GM12864 (cell line): ENCODE data around the gene SLC6A6.

Source experiments
- DNase-seq: peaks from one replicate; pipeline ENCODE4 v3.0.0-alpha.2; 2011; ENCODE audit warnings: low read depth
- H3K4me3 ChIP-seq: 2 replicates; pipeline ENCODE4 v1.5.1; 2011; ENCODE audit warnings: mild to moderate bottlenecking, low read depth, low read length, control low read depth
- CTCF ChIP-seq: IDR thresholded peaks from 2 replicates; pipeline ENCODE4 v1.5.1; 2011; ENCODE audit warnings: low read depth, mild to moderate bottlenecking, moderate library complexity, low read length, control low read depth, inconsistent platforms; ENCODE audit errors: missing control alignments

Gene SLC6A6

GRCh38 chr3:14391033-14391432 lies 11.4 kb upstream of the SLC6A6 start:
- no peak overlapping the region for H3K4me3 ChIP-seq
- no peak for DNase-seq
- no peak for TF ChIP-seq CTCF

GRCh38 chr3:14392231-14392630 lies 10.2 kb upstream of the SLC6A6 start:
- TF ChIP-seq CTCF: no peak
- DNase-seq: no peak

GRCh38 chr3:14392803-14393319 lies 9.5 kb upstream of the SLC6A6 start:
- TF ChIP-seq CTCF: no peak
- H3K4me3 ChIP-seq: no peak overlapping the region
- no peak for DNase-seq

More at GRCh38 chr3:14392231-14392630, 10.2 kb upstream of the SLC6A6 start:
- no peak overlapping the region for H3K4me3 ChIP-seq

- no peak for TF ChIP-seq CTCF
- no peak for DNase-seq
- H3K4me3 ChIP-seq: no peak overlapping the region
Observed at GRCh38 chr3:14393440-14394106, 8.8 kb upstream of the SLC6A6 start.

- TF ChIP-seq CTCF: no peak
- no peak for DNase-seq
- no peak overlapping the region for H3K4me3 ChIP-seq
Observed at GRCh38 chr3:14396031-14396692, 6.2 kb upstream of the SLC6A6 start.

- no peak for TF ChIP-seq CTCF
- no peak overlapping the region for H3K4me3 ChIP-seq
- no peak for DNase-seq
Observed at GRCh38 chr3:14397046-14397445, 5.4 kb upstream of the SLC6A6 start.
